DMS153 treated with DMSO at 0.1 percent for 48 hours (cell line): ENCODE measurements around the gene CCDC27.

Experiments used
- DNase-seq: peaks from one replicate; lab custom pipeline; 2025; ENCODE audit not compliant: unreplicated experiment; lab: John Stamatoyannopoulos, UW

The CCDC27 gene

DNA sequence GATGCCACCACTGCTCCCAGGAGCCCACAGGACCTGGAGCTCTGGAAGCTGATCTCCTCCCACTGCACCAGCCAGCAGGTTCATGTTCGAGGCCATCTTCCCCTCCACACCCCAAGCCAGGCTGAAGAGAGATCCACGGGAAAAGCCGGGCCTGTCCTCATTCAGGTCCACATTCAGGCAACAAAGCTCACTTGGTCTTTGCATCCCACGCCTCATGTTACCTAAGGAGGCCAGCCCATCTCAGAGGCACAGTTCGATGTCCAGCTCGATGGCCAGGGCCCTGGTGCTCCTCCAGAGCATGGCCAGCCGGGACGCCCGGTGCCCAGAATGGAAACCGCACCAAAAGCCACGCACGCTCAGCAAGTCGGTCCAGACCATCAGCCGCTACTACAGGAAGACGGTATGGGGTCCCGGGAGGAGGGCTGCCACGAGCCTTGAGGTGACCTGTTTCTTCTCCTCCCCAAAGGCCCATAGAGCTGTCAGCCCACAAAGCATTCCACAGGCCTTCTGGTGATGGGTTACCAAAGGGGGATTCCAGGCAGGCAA, at the start of gene CCDC27:
Gene CCDC27 (plus strand): TSS at position 51 of the 546 bp plus-strand sequence. CDS start 32 bp downstream, at position 83.
- DNase-seq: no peak

- no peak for DNase-seq
Observed at GRCh38 chr1:3702528-3702927, 49.7 kb upstream of the CCDC27 start.

GRCh38 chr1:3702990-3703728, 49.1 kb upstream of the CCDC27 start:
- no peak for DNase-seq

DNA sequence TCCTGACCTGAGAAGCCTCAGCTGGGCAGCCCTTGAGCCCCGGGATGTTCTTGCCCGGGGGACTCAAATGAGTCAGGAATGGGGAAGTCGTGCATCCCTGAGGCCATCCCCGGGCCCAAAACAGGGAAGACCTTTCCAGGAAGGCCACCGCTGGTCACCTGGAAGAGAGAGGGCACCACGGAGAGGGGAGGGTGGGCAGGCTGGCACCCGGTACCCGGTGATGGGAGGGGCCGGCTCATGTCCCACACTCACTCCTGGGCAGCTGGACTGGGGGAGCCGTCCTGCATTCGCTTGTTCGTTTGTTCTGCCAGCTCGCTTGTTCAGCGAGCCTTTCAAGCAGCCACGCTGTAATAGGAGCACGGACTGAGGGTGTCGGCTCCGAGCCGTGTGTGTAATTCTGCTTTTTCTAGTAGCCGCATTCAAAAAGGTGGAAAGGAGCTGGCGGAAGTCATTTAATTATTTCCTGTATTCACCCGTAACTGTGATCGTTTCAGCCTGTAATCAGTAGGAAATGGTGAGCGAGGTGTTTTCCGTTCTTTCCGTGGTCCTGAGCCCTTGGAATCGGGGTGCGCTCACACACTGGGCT, 48.4 kb upstream of the CCDC27 start:
- DNase-seq: no peak

- DNase-seq: no peak
Observed at GRCh38 chr1:3705341-3705950, 46.8 kb upstream of the CCDC27 start.

GRCh38 chr1:3706651-3707297, 45.5 kb upstream of the CCDC27 start:
- no peak for DNase-seq

DNA sequence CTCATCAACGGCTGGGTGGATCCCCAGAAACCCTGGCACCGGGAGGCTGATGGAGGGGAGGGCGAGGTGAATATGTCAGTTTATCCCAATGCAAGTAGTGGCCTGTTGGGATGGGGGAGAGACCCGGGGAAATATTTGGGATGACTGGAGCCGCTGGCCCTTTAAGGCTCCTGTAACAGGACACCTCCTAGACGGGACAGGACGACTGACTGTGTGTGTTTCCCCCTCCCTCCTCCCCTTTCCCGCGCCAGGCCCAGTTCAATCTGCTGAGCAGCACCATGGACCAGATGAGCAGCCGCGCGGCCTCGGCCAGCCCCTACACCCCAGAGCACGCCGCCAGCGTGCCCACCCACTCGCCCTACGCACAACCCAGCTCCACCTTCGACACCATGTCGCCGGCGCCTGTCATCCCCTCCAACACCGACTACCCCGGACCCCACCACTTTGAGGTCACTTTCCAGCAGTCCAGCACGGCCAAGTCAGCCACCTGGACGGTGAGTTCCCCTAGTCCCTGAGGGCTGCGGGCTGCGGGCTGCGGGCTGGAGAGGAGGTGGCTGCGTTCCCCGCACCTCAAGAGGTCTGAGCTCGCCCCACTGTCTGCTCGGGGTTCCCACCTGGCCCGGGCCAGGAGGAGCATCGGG, 44.8 kb upstream of the CCDC27 start:
- no peak for DNase-seq

DNA sequence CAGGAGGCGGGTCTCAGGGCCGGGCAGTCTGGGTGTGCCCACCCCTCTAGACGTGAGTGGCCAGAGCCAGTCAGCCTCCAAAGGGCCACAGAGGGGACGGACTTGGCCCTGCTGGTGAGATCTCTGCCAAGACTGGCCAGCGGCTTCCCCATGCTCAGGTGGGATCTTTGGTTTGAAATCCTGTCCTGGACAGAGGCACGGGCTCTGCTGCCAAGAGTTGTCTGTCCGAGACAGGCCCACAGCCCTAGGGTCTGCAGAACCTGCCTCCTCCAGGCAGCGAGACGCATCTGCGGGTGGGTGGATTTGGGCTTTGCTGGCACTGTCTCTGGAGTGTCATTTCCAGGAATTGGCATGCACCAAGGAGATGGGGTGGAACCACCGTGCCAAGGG, 44.3 kb upstream of the CCDC27 start:
- no peak for DNase-seq

GRCh38 chr1:3708791-3709190, 43.5 kb upstream of the CCDC27 start:
- no peak for DNase-seq

GRCh38 chr1:3710251-3710650, 42.0 kb upstream of the CCDC27 start:
- DNase-seq: no peak

DNA sequence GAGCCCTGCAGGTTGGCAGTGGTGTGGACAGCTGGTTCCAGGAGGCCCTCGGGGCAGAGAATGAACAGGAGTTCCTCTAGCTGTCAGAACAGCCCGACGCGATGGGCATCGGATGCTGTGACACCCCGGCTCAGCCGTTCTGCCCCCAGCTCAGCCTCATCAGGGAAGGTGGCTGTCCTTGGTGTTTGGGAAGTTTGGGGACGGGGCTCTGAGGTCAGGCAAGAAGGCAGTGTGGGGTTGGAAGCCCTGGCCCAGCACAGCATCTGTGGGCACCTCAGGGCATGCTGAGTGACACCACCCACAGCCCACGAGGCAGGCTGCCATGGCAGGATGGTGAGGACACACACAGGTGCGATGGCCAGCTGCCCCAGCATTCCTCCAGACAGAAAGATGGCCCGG, 40.9 kb upstream of the CCDC27 start:
- DNase-seq: no peak

- no peak for DNase-seq
Observed at GRCh38 chr1:3711780-3712451, 40.3 kb upstream of the CCDC27 start.

GRCh38 chr1:3712573-3713535, 39.4 kb upstream of the CCDC27 start:
- DNase-seq: peak; percentile 54

DNA sequence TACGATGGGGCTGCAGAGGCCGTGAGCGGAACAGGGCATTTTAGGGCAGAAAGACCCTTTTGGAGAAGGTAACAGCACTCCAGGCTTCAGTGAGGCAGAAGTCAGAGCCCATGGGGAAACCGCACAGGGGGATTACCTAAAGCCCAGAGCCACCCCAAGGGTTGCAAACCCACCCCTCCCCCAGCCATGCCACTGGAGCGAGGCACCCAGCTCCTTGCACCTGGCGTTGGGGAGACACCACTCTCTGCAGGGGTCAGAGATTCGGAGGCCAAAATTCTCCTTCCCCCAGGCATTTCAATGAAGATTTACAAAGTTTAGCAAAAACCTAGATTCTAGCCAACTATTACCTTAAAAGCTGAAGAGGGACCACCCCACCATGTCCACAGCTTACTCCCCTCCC, 38.4 kb upstream of the CCDC27 start:
- no peak for DNase-seq

GRCh38 chr1:3714284-3714741, 37.9 kb upstream of the CCDC27 start:
- DNase-seq: no peak

DNA sequence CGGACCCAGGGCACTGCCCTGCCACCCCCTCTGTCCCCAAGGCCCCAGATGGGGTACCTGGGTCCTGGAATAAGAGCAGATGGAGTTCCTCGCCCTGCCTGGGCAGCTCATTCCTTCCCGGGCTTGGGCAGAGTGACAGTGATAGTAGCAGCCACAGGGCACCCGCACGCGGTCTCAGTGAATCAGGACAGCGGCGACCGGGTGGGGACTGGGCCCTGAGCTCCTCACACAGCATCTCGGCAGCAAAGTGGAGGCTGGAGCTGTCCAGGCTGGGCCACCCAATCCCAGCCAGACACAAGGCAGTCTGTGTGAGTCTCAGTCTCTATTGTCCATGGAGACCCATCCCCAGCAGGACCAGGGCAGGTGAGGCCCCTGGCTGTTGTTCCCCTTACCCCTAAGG, 37.4 kb upstream of the CCDC27 start:
- DNase-seq: no peak

GRCh38 chr1:3716351-3716750, 35.9 kb upstream of the CCDC27 start:
- no peak for DNase-seq

- DNase-seq: peak; percentile 93
Observed at GRCh38 chr1:3717041-3717714, 35.1 kb upstream of the CCDC27 start.
